ENCODE results near the gene HOXB5.

The HOXB5 gene

DNA sequence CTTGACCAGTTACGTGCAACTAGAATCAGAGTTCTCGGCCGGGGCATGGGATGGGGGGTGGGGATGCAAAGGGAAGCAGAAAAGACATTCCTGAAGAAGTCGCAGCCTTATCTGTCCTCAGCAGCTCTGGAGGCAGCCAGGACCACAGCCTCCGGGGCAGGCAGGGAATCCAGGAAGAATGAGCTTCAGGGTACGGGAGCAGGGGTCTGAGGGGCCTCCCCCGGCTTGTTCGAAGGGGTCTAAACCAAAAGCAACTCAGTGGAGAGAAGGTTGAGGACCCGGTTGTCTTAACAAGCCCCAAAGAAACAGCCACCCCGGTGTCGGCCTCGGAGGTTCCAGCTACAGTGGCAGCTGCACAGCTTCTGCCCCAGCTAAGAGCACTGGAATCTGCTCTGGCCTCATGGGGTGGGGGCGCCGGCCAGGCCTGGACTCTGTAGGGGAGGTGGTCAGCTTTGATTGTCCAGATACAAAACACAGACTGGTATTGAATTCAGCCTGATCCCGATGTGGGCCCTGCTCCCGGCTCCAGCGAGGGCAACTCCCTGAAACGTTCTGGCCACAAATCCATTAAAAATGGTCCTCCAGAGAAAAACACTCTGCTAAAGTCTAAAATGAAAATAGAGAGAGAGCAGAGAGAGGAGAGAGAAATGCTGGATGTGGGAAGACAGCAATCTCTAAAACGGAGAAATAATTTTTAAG, 23.1 kb downstream of the HOXB5 start:
- Histone ChIP-seq H3K4me3 (ENCODE audit: low read depth in 1 of 2, low read length in 2 of 2) (peak overlapping the region; percentile 11 to 51), H3K27me3 (ENCODE audit: control insufficient read depth in 1 of 2, insufficient read depth in 2 of 2, low read length in 2 of 2) (no peaks in the 10 kb centered on the region), H3K36me3 (ENCODE audit: insufficient read depth, low read length) (peaks cover 10% of the 10 kb centered on the region), H3K9ac (ENCODE audit: low read length) (peak overlapping the region; percentile 75), H3K27ac (ENCODE audit: low read depth, low read length) (peak overlapping the region; percentile 95), H3K4me1 (ENCODE audit: insufficient read depth, low read length) (peaks cover 85% of the 10 kb centered on the region), H3K9me3 (ENCODE audit: low read length) (no peaks in the 10 kb centered on the region)

DNA sequence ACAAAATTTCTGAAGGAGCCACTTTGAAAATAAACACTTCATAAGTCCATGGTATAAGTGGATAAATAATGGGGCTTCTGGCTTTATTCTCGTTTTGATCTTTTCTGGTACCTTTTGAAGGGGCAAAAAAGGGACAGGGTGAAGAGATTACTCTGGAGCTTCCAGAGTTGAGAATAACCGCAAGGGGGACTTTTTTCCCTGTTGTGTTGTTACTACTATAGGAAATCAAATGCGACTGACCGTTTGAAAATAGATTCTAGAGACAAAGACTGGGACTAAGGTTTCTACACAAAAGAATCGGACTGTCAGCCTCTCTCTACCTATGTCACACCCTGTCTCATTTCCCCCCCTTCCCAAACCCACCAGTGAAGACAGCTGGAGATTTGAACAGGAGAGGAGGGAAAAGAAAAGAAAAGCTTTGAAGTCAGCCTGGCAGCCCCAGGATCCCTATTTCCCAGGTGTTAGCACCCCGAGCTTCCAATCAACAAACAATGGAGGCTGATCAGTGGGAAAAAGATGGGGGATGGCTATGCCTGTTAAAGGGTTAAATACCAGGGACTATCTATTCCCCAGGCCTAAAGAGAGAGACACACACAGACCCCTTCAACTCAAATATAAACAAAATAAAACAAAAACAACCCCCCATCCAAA, 23.8 kb downstream of the HOXB5 start:
- Histone ChIP-seq H3K27ac (ENCODE audit: low read depth, low read length) (peak overlapping the region; percentile 95), H3K27me3 (ENCODE audit: control insufficient read depth in 1 of 2, insufficient read depth in 2 of 2, low read length in 2 of 2) (no peaks in the 10 kb centered on the region), H3K4me3 (ENCODE audit: low read depth in 1 of 2, low read length in 2 of 2) (peak overlapping the region; percentile 11 to 51), H3K9ac (ENCODE audit: low read length) (peak overlapping the region; percentile 75), H3K9me3 (ENCODE audit: low read length) (no peaks in the 10 kb centered on the region), H3K36me3 (ENCODE audit: insufficient read depth, low read length) (peaks cover 10% of the 10 kb centered on the region), H3K4me1 (ENCODE audit: insufficient read depth, low read length) (peaks cover 85% of the 10 kb centered on the region)

DNA sequence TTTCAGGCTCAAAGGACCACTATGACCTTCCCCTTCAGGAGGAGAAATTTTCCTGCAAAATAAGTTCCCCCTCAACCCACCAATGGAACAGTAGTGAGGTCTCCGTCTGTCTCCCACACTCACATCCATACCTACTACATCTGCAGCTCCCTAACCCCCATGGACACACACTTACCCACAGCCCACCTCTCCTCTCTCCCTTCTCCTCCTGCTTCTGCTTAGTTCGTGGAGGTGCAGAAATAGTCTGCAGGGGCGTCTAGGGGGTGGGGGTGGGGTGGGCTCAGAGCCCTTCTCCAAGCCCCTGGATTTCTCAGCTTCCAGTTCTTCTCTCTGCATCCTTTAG, 24.4 kb downstream of the HOXB5 start:
- Histone ChIP-seq H3K4me3 (ENCODE audit: low read depth in 1 of 2, low read length in 2 of 2) (peak overlapping the region in 1 of 2 donors; percentile 51), H3K36me3 (ENCODE audit: insufficient read depth, low read length) (peaks cover 10% of the 10 kb centered on the region), H3K9me3 (ENCODE audit: low read length) (no peaks in the 10 kb centered on the region), H3K4me1 (ENCODE audit: insufficient read depth, low read length) (peaks cover 83% of the 10 kb centered on the region), H3K27me3 (ENCODE audit: control insufficient read depth in 1 of 2, insufficient read depth in 2 of 2, low read length in 2 of 2) (no peaks in the 10 kb centered on the region), H3K27ac (ENCODE audit: low read depth, low read length) (peak overlapping the region; percentile 95), H3K9ac (ENCODE audit: low read length) (peak overlapping the region; percentile 75)

DNA sequence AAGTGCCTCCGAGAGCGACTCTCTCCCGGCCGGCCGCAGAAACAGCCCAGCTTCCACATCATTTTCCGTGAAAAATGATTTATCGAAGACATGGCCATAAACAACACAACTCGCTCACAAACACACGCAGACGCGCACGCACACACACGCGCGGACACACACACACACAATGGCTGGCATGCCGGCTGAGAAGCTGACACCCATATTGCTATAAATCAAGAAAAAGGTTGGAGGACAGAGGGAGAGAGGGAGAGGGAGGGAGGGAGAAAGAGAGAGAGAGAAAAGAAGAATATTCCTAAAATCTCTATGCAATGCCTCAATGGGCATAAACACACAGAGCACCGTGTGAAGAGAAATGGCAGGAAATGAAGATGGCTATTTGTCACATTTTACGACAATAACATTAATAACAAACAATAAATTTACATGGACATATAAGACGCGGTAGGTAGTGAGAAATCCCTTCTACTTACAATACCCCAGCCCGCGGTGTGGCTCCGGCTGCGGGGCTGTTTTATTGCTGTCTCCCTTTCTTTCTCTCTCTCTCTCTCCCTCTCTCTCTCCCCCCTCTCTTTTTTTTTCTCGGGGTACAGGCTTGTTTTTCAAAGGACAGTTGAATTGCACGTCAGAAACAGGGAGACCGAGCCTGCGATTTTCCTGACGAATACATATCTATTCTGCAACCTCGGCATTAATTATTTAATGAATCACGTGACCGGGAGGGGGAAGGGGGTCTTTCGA, 24.9 kb downstream of the HOXB5 start:
- no peaks in the 10 kb centered on the region for H3K27me3 ChIP-seq (ENCODE audit: control insufficient read depth in 1 of 2, insufficient read depth in 2 of 2, low read length in 2 of 2)
- H3K36me3 ChIP-seq (ENCODE audit: insufficient read depth, low read length), result peaks cover 10% of the 10 kb centered on the region
- peaks cover 80% of the 10 kb centered on the region for H3K4me1 ChIP-seq (ENCODE audit: insufficient read depth, low read length)
- H3K9ac ChIP-seq (ENCODE audit: low read length), result peak overlapping the region; percentile 14
- H3K27ac ChIP-seq (ENCODE audit: low read depth, low read length), result peak overlapping the region; percentile 95
- no peaks in the 10 kb centered on the region for H3K9me3 ChIP-seq (ENCODE audit: low read length)
- peak overlapping the region; percentile 25 to 46 for H3K4me3 ChIP-seq (ENCODE audit: low read depth in 1 of 2, low read length in 2 of 2)

DNA sequence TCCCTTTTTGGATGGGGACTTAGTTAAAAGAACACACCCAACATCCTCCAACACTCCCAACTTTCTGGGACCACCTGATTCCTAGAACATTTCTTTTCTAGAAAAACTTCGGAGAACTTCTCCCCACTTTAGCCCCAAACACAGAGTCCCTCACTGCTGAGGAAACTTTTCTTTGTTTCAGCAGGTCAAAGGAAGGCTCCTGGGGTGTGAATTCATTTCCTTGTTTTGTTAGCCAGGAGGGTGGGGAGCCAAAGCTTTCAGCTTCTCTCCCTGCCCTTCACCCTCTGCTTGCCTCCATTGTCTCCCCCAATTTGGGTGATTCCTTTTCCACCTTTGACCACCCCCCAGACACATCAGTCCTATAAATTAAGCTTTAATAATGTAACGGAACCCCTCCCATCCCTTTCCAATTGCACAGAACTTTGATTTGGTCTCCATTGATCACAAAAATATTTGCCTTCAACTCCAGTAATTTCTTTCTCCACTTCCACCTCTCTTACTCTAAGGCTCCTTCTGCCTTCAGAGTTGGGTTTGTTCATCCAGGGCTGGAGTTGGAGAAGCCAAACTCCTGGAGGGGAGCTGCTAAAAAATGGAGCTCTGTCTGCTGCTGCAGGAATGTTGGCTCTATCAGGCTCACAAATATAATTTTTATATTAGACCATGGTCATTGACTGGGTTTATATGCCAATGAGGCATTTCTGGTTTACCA, 25.8 kb downstream of the HOXB5 start:
- Histone ChIP-seq H3K27ac (ENCODE audit: low read depth, low read length) (peak overlapping the region; percentile 95), H3K27me3 (ENCODE audit: control insufficient read depth in 1 of 2, insufficient read depth in 2 of 2, low read length in 2 of 2) (no peaks in the 10 kb centered on the region), H3K4me1 (ENCODE audit: insufficient read depth, low read length) (peaks cover 81% of the 10 kb centered on the region), H3K4me3 (ENCODE audit: low read depth in 1 of 2, low read length in 2 of 2) (peak overlapping the region in 1 of 2 donors; percentile 46), H3K9ac (ENCODE audit: low read length) (peak overlapping the region; percentile 14), H3K36me3 (ENCODE audit: insufficient read depth, low read length) (peaks cover 10% of the 10 kb centered on the region), H3K9me3 (ENCODE audit: low read length) (no peaks in the 10 kb centered on the region)

DNA sequence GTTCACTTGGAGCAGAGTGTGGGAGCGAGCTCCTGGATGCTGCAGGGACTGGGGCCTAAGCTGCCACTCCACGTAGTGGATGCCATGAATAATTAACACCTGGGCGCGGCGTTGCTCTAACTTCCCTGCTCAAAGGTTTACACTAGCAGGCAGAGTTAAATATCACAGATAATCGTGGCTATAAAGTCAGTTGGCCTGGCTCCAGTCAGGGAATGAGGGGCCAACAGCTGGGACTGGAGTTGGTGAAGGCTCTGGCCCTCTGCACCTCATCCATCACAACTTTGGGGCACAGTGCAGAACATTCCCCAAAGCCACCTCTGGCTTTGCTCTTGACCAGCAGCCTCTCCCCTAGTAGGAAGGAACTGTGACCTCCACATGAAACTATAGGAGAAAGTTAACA, 26.4 kb downstream of the HOXB5 start:
- Histone ChIP-seq H3K9me3 (ENCODE audit: low read length) (no peaks in the 10 kb centered on the region), H3K4me3 (ENCODE audit: low read depth in 1 of 2, low read length in 2 of 2) (peak overlapping the region in 1 of 2 donors; percentile 12), H3K9ac (ENCODE audit: low read length) (no peak overlapping the region), H3K4me1 (ENCODE audit: insufficient read depth, low read length) (peaks cover 81% of the 10 kb centered on the region), H3K27me3 (ENCODE audit: control insufficient read depth in 1 of 2, insufficient read depth in 2 of 2, low read length in 2 of 2) (no peaks in the 10 kb centered on the region), H3K27ac (ENCODE audit: low read depth, low read length) (peak overlapping the region; percentile 95), H3K36me3 (ENCODE audit: insufficient read depth, low read length) (peaks cover 10% of the 10 kb centered on the region)

DNA sequence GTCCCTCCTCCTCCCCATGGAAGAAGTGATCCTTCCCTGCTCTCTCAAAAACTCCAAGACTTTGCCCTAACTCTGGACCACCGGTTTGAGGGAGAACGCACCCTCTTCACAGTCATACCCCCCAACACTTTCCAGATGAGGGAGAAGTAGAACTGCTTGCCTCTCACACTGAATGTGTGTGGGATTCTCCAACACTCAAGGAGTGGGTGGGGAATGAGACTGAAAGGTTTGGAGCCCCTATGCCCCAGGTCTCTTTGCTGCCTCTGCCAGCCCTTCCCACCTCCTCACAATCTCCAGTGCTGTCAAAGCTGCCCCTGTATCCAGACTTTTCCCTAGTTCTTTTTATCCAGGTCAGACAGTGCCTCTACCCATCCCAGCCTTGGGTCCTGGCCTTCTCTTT, 26.9 kb downstream of the HOXB5 start:
- Histone ChIP-seq H3K27me3 (ENCODE audit: control insufficient read depth in 1 of 2, insufficient read depth in 2 of 2, low read length in 2 of 2) (no peaks in the 10 kb centered on the region), H3K4me3 (ENCODE audit: low read depth in 1 of 2, low read length in 2 of 2) (peak overlapping the region in 1 of 2 donors; percentile 12), H3K9ac (ENCODE audit: low read length) (no peak overlapping the region), H3K27ac (ENCODE audit: low read depth, low read length) (peak overlapping the region; percentile 95), H3K36me3 (ENCODE audit: insufficient read depth, low read length) (peaks cover 6% of the 10 kb centered on the region), H3K9me3 (ENCODE audit: low read length) (no peaks in the 10 kb centered on the region), H3K4me1 (ENCODE audit: insufficient read depth, low read length) (peaks cover 81% of the 10 kb centered on the region)

DNA sequence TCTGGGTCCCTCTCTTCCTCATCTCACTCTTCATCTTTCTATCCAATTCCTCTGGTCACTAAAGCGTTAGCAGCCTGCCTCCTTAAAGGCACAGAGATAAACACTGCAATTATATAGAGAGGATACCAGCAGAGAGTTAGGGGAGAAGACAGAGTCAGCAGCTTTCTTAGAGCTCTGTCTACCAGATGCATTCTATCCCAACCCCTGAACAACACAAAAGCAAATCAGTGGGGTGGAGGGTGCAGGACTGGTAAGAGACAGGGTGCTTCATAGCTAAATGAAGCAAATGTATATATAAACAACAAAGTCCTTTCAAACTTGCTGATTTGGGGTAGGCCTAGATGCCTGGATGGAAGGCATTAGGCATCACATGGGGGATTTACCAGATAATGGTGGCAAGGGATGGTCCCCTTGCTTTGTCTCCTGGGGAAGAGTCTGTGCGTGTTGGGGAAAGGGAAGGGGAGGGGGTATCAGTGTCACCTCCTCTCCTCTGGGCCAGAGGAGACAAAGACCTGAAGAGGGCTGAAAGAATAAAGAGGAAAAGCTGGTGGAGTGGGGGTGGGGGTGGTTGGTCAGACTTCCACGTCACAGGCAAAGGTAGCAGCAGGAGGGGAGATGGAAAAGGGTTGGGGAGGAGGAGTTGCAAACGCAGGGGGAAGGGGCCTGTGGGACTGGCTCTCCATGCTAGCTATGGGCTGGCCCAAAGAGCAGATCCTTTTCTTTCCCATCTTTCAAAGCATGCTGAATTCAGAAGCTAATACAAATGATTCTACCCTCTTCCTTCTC, 27.5 kb downstream of the HOXB5 start:
- Histone ChIP-seq H3K36me3 (ENCODE audit: insufficient read depth, low read length) (peaks cover 6% of the 10 kb centered on the region), H3K4me3 (ENCODE audit: low read depth in 1 of 2, low read length in 2 of 2) (peak overlapping the region in 1 of 2 donors; percentile 4), H3K9ac (ENCODE audit: low read length) (no peak overlapping the region), H3K9me3 (ENCODE audit: low read length) (no peaks in the 10 kb centered on the region), H3K27ac (ENCODE audit: low read depth, low read length) (peak overlapping the region; percentile 95), H3K27me3 (ENCODE audit: control insufficient read depth in 1 of 2, insufficient read depth in 2 of 2, low read length in 2 of 2) (no peaks in the 10 kb centered on the region), H3K4me1 (ENCODE audit: insufficient read depth, low read length) (peaks cover 83% of the 10 kb centered on the region)

DNA sequence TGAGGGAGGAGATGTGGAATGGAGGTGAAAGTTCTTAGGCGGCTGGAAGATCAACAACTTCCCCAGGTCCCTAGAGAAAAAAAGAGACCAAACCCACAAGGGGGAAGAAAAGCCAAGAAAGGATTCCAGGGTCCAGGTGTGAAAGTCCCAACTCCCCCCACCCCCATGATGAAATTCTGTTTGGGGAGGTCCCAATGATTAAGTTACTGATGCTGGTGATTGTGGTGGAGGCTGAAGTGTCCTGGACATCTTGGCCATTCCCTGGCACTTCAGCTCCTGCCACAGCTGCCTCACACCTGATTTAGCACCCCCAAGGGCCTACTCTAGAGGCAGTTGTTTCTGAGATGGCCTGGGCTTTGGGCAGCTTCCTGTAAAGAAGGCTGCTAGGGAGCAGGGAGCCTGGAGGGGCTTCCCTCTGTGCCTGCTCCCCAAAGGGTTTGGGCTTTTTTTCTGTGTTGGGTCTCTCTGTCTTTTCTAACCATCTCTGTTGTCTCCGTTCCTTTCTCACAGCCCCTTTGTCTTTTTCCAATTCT, 28.5 kb downstream of the HOXB5 start:
- Histone ChIP-seq H3K27ac (ENCODE audit: low read depth, low read length) (peak overlapping the region; percentile 77), H3K4me3 (ENCODE audit: low read depth in 1 of 2, low read length in 2 of 2) (peak overlapping the region; percentile 41 to 56), H3K27me3 (ENCODE audit: control insufficient read depth in 1 of 2, insufficient read depth in 2 of 2, low read length in 2 of 2) (no peaks in the 10 kb centered on the region), H3K4me1 (ENCODE audit: insufficient read depth, low read length) (peaks cover 87% of the 10 kb centered on the region), H3K9ac (ENCODE audit: low read length) (peak overlapping the region; percentile 68), H3K36me3 (ENCODE audit: insufficient read depth, low read length) (peaks cover 6% of the 10 kb centered on the region), H3K9me3 (ENCODE audit: low read length) (no peaks in the 10 kb centered on the region)

DNA sequence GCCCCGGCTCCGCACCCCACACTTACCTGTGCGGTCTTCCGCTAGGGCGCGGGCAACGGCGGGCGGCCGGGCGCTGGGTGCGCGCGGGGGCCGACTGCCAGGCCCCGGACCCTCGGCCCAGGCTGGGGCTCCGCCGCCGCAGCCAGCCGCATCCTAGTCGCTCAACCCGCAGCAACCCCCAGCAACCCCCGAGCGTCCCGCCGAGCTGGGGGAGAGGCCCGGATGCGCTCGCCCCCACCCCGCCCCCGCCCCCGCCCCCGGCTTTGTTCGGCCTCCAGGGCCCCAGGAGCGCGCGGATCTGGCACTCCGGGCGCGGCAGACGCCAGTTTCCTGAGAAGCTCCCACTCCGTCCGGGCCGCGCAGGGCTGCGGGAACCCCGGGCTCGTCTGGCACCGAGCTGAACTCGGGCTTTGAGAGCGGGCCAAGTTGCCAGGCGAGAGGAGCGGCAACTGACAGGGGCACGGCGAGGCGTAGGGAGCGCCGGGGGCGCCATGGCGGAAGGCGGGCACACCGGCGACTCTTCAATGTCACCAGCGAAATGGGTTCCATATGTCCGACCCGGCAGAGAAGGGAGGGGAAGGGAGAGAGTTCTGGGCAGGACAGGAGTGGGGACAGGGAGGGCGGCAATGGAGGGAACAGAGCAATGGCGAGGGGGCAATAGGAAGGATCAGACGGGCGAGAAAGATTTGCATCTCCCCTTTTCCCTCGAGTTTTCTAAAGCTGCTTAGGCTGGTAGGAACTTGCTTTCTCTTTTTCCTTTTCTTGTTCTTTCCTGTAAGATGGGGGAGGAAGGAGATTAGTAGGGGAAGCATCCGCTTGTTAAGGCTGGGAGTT, 29.2 kb downstream of the HOXB5 start:
- Histone ChIP-seq H3K36me3 (ENCODE audit: insufficient read depth, low read length) (peaks cover 6% of the 10 kb centered on the region), H3K4me1 (ENCODE audit: insufficient read depth, low read length) (peaks cover 87% of the 10 kb centered on the region), H3K9me3 (ENCODE audit: low read length) (no peaks in the 10 kb centered on the region), H3K4me3 (ENCODE audit: low read depth in 1 of 2, low read length in 2 of 2) (peak overlapping the region; percentile 51 to 56), H3K27ac (ENCODE audit: low read depth, low read length) (peak overlapping the region; percentile 77), H3K9ac (ENCODE audit: low read length) (peak overlapping the region; percentile 68), H3K27me3 (ENCODE audit: control insufficient read depth in 1 of 2, insufficient read depth in 2 of 2, low read length in 2 of 2) (no peaks in the 10 kb centered on the region)
